Measurements from ENCODE around the gene RAB14.

DNA sequence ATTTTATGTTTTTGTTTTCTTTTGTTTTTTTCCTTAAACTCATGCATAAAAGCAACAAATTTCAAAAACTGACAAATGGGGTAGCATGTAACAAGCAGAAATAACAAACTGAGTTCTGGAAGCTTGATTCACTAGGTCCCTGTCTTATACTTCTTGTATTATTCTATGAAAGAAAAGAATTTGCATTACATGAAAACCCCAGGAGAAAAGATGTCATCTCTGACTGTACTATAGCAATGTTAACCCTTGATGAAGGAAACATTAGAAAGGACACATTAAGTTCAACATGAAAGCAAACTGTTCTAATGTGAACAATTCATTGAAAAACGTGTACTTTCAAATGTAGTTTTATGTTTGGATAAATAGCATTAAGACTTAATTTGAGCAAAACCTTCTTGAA lies 9.2 kb downstream of the RAB14 start:
- TF ChIP-seq ZBTB17 (tag by site-specific recombination; IDR thresholded peaks at IDR 0.05) (no peak), REST (tag by site-specific recombination; IDR thresholded peaks at IDR 0.05) (no peak), PRDM4 (tag by site-specific recombination; IDR thresholded peaks at IDR 0.05) (no peak), ZNF701 (tag by site-specific recombination; IDR thresholded peaks at IDR 0.05) (no peak), ZNF184 (tag by site-specific recombination; IDR thresholded peaks at IDR 0.05) (no peak), ZFP37 (tag by site-specific recombination; IDR thresholded peaks at IDR 0.05) (no peak), ZNF280D (tag by site-specific recombination; IDR thresholded peaks at IDR 0.05) (no peak)
- TF ChIP-seq, protein P1, sequence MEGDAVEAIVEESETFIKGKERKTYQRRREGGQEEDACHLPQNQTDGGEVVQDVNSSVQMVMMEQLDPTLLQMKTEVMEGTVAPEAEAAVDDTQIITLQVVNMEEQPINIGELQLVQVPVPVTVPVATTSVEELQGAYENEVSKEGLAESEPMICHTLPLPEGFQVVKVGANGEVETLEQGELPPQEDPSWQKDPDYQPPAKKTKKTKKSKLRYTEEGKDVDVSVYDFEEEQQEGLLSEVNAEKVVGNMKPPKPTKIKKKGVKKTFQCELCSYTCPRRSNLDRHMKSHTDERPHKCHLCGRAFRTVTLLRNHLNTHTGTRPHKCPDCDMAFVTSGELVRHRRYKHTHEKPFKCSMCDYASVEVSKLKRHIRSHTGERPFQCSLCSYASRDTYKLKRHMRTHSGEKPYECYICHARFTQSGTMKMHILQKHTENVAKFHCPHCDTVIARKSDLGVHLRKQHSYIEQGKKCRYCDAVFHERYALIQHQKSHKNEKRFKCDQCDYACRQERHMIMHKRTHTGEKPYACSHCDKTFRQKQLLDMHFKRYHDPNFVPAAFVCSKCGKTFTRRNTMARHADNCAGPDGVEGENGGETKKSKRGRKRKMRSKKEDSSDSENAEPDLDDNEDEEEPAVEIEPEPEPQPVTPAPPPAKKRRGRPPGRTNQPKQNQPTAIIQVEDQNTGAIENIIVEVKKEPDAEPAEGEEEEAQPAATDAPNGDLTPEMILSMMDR (tag by site-specific recombination; IDR thresholded peaks at IDR 0.05): no peak

All from HEK293 (cell line).